ENCODE measurements around the gene CTSZ.
"Not testable (repeated sequence)": the region's sequence is repeated elsewhere in the genome, so short reads cannot be mapped to it uniquely, and the experiment has no call there.

Gene CTSZ

DNA sequence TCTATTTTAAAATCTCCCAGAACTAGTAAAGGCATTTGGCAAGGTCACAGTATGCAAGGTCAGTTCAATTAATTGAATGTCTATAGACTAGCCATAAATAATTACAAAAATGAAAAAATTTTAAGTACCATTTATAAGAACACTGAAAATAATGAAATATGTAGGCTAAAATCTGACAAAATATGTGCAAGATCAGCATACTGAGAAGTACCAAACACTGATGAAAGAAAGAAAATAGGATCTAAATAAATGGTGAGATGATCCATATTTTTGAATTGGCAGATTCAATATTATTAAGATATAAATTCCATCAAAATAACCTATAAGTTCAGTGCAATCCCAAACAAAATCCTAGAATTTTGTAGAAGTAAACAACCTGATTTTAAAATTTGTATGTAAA is 54.0 kb downstream of the CTSZ start:
- TF ChIP-seq EZH2 (IDR thresholded peaks at IDR 0.05; ENCODE audit: borderline replicate concordance, low read length) = no peak
- TF ChIP-seq CTCF (IDR thresholded peaks at IDR 0.05; ENCODE audit: low read length) = no peak
- no peaks in the 10 kb centered on the region for H3K9me2 ChIP-seq (ENCODE audit: low read depth, low read length)
- no peak overlapping the region for H3K4me3 ChIP-seq (ENCODE audit: low read depth, low read length, poor library complexity, severe bottlenecking)
- H3K4me2 ChIP-seq (ENCODE audit: low read length) = no peak overlapping the region
- no peaks in the 10 kb centered on the region for H3K79me2 ChIP-seq (ENCODE audit: insufficient read depth, low read length)
- no peaks in the 10 kb centered on the region for H3K4me1 ChIP-seq (ENCODE audit: insufficient read depth, low read length, severe bottlenecking)
- H3K27ac ChIP-seq (ENCODE audit: low read depth, low read length, poor library complexity, severe bottlenecking) = no peak overlapping the region
- no peaks in the 10 kb centered on the region for H3K9me3 ChIP-seq (ENCODE audit: low read length)
- H4K20me1 ChIP-seq (ENCODE audit: insufficient read depth, low read length) = no peaks in the 10 kb centered on the region
- H3K9ac ChIP-seq (ENCODE audit: low read length) = no peak overlapping the region
- H3K27me3 ChIP-seq (ENCODE audit: insufficient read depth, low read length) = no peaks in the 10 kb centered on the region
- H3F3A ChIP-seq (ENCODE audit: insufficient read depth, low read length) = no peaks in the 10 kb centered on the region; the same call in 1 of the 2 replicates
- no peak overlapping the region for H2AFZ ChIP-seq (ENCODE audit: low read length)
- H3K36me3 ChIP-seq (ENCODE audit: insufficient read depth, low read length) = no peaks in the 10 kb centered on the region

GRCh38 chr20:58950603-58951002 is 56.5 kb downstream of the CTSZ start:
- no peaks in the 10 kb centered on the region for H3K9me3 ChIP-seq (ENCODE audit: low read length)
- no peaks in the 10 kb centered on the region for H4K20me1 ChIP-seq (ENCODE audit: insufficient read depth, low read length)
- TF ChIP-seq CTCF (IDR thresholded peaks at IDR 0.05; ENCODE audit: low read length) (0 out of 2 replicates have a peak, but pooled peaks have one; percentile 4), EZH2 (IDR thresholded peaks at IDR 0.05; ENCODE audit: borderline replicate concordance, low read length) (no peak)
- H3K27me3 ChIP-seq (ENCODE audit: insufficient read depth, low read length) = no peaks in the 10 kb centered on the region
- H2AFZ ChIP-seq (ENCODE audit: low read length) = no peak overlapping the region
- no peaks in the 10 kb centered on the region for H3K79me2 ChIP-seq (ENCODE audit: insufficient read depth, low read length)
- no peaks in the 10 kb centered on the region for H3K4me1 ChIP-seq (ENCODE audit: insufficient read depth, low read length, severe bottlenecking)
- H3K9ac ChIP-seq (ENCODE audit: low read length) = no peak overlapping the region
- no peaks in the 10 kb centered on the region for H3K36me3 ChIP-seq (ENCODE audit: insufficient read depth, low read length)
- H3K4me2 ChIP-seq (ENCODE audit: low read length) = no peak overlapping the region
- H3K9me2 ChIP-seq (ENCODE audit: low read depth, low read length) = no peaks in the 10 kb centered on the region
- no peak overlapping the region for H3K27ac ChIP-seq (ENCODE audit: low read depth, low read length, poor library complexity, severe bottlenecking)
- no peak overlapping the region for H3K4me3 ChIP-seq (ENCODE audit: low read depth, low read length, poor library complexity, severe bottlenecking)
- no peaks in the 10 kb centered on the region; the same call in 1 of the 2 replicates for H3F3A ChIP-seq (ENCODE audit: insufficient read depth, low read length)

GRCh38 chr20:58947797-58948388 is 59.2 kb downstream of the CTSZ start:
- H3K27me3 ChIP-seq (ENCODE audit: insufficient read depth, low read length); H3K9me2 ChIP-seq (ENCODE audit: low read depth, low read length); H3K36me3 ChIP-seq (ENCODE audit: insufficient read depth, low read length); H3K9me3 ChIP-seq (ENCODE audit: low read length); H3K4me2 ChIP-seq (ENCODE audit: low read length); H3F3A ChIP-seq (ENCODE audit: insufficient read depth, low read length); H3K27ac ChIP-seq (ENCODE audit: low read depth, low read length, poor library complexity, severe bottlenecking); H3K4me1 ChIP-seq (ENCODE audit: insufficient read depth, low read length, severe bottlenecking); H3K9ac ChIP-seq (ENCODE audit: low read length); H4K20me1 ChIP-seq (ENCODE audit: insufficient read depth, low read length); H3K4me3 ChIP-seq (ENCODE audit: low read depth, low read length, poor library complexity, severe bottlenecking); H2AFZ ChIP-seq (ENCODE audit: low read length); H3K79me2 ChIP-seq (ENCODE audit: insufficient read depth, low read length): not testable (repeated sequence)

- H3K27me3 ChIP-seq (ENCODE audit: insufficient read depth, low read length) = no peaks in the 10 kb centered on the region
- no peak overlapping the region for H2AFZ ChIP-seq (ENCODE audit: low read length)
- H3K4me1 ChIP-seq (ENCODE audit: insufficient read depth, low read length, severe bottlenecking) = no peaks in the 10 kb centered on the region
- H4K20me1 ChIP-seq (ENCODE audit: insufficient read depth, low read length) = no peaks in the 10 kb centered on the region
- no peaks in the 10 kb centered on the region for H3K9me2 ChIP-seq (ENCODE audit: low read depth, low read length)
- no peak overlapping the region for H3K4me3 ChIP-seq (ENCODE audit: low read depth, low read length, poor library complexity, severe bottlenecking)
- no peaks in the 10 kb centered on the region for H3F3A ChIP-seq (ENCODE audit: insufficient read depth, low read length)
- no peaks in the 10 kb centered on the region for H3K9me3 ChIP-seq (ENCODE audit: low read length)
- H3K36me3 ChIP-seq (ENCODE audit: insufficient read depth, low read length) = no peaks in the 10 kb centered on the region
- no peak overlapping the region for H3K9ac ChIP-seq (ENCODE audit: low read length)
- H3K4me2 ChIP-seq (ENCODE audit: low read length) = no peak overlapping the region
- TF ChIP-seq EZH2 (IDR thresholded peaks at IDR 0.05; ENCODE audit: borderline replicate concordance, low read length) (no peak), CTCF (IDR thresholded peaks at IDR 0.05; ENCODE audit: low read length) (no peak)
- no peak overlapping the region for H3K27ac ChIP-seq (ENCODE audit: low read depth, low read length, poor library complexity, severe bottlenecking)
- no peaks in the 10 kb centered on the region for H3K79me2 ChIP-seq (ENCODE audit: insufficient read depth, low read length)
Observed at GRCh38 chr20:58945965-58946631, 61.0 kb downstream of the CTSZ start.
